ENCODE measurements around the gene KLF13.

DNA sequence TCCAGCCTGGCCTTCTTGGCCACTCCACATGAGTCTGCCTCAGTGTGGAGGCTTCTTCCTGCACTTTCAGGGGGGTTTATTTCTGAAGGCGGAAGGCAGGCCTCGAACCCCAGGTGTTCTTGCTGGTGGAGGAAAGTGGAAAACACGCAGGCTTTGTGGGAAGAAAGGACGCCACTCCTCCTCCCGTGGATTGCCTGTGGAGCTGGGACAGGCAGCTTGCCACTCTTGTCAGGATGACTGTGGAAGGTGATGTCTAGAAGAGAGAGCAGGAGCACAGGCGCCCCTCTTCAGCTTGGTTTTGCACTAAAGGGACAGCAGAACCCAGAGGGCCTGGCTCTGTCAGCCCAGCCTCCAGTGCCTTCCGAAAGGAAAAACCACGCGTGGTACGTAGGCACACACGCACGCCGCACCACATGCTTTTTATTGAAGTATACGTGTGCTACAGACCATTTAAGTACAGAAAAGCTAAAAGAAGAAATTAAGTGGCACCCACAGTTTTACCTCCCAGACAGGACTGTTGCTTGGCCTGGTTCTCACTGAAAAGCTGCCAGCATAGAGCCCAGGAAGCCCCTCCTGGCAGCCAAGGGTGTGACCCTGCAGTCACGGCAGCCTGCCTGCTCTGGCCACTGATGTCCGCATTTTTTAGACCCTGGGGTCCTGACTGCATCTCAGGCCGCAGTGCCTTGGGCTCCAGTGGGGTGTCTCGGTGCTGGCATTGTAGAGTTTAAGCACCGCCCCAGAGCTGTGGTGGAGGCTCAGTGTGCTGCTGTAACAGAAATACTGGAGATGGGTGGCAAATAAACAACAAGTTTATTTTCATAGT is 21.6 kb downstream of the KLF13 start:
- TF ChIP-seq EZH2 (IDR thresholded peaks at IDR 0.05; ENCODE audit: low read length, missing control alignments): no peak
- TF ChIP-seq, protein P1, sequence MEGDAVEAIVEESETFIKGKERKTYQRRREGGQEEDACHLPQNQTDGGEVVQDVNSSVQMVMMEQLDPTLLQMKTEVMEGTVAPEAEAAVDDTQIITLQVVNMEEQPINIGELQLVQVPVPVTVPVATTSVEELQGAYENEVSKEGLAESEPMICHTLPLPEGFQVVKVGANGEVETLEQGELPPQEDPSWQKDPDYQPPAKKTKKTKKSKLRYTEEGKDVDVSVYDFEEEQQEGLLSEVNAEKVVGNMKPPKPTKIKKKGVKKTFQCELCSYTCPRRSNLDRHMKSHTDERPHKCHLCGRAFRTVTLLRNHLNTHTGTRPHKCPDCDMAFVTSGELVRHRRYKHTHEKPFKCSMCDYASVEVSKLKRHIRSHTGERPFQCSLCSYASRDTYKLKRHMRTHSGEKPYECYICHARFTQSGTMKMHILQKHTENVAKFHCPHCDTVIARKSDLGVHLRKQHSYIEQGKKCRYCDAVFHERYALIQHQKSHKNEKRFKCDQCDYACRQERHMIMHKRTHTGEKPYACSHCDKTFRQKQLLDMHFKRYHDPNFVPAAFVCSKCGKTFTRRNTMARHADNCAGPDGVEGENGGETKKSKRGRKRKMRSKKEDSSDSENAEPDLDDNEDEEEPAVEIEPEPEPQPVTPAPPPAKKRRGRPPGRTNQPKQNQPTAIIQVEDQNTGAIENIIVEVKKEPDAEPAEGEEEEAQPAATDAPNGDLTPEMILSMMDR (conservative IDR thresholded peaks at IDR 0.05 in 1 of 2, IDR thresholded peaks at IDR 0.05 in 1 of 2; ENCODE audit: low read depth in 1 of 2, low read length in 2 of 2): no peak
